ENCODE measurements around the gene RELL1.

DNA sequence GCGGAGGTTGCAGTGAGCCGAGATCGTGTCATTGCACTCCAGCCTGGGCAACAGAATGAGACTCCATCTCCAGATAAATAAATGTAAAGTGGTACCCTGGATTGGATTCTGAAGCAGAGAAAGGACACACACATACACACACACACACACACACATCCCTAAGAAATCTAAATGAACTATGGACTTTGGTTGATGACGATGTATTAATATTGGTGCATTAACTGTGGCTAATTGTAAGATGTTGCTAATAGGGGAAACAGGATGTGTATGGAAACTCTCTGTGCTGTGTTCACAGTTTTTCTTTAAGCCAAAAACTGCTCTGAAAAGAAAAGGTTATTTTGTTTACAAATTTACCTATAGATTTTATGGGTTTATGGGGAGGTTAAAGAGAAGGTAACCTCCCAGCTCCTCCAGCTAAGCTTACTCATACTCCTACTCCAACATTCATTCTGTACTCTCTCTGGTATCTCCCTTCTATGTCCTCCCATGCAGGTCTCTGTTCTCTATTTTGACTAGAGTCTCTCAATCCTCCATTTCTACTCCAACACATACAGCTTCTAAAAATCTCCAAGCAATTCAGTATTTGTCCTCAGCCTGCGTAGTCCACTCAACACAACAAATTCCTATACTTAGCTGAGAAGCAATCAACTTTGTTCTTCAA is 46.5 kb upstream of the RELL1 start:
- TF ChIP-seq FOXA1 (IDR thresholded peaks at IDR 0.05) (no peak), LEF1 (IDR thresholded peaks at IDR 0.05; ENCODE audit: borderline replicate concordance) (no peak), BHLHE40 (IDR thresholded peaks at IDR 0.05; ENCODE audit: borderline replicate concordance) (no peak), ZNF384 (IDR thresholded peaks at IDR 0.05) (no peak)
